ENCODE measurements around the gene MACROD2. TPM values are rescaled to one million over a fixed set of nuclear protein-coding genes. Genes with fewer than 3 reads are reported as not detected.

Gene MACROD2
- total and polyA plus RNA-seq, 2 experiments from 2014 or later, result 2.8 to 4.3 TPM

DNA sequence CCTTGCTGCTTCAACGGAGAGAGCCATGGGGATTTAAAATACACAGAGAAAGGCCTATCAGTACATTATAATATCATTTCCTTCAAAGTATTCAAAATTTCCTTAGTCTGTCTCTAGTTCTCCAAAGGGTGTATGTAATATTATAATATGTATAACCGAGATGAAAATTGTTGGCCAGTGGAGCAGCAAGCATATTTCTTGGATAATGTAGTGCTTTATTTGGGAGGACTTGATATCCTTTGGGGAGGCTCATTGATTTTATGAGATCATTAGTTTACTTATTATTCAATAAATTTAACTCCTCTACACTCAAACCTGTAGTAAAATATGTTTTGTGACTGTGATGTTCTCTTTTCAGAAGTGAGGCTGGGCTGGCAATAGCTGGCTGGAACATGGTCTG, 1145.0 kb downstream of the MACROD2 start:
- Mint-ChIP-seq H3K27me3 (ENCODE audit: insufficient read depth, low read depth, poor library complexity) (no peaks in the 10 kb centered on the region), H3K9me3 (peaks cover 2% of the 10 kb centered on the region; the same call in 1 of the 3 replicates), H3K4me1 (no peaks in the 10 kb centered on the region), H3K4me3 (no peak overlapping the region), H3K36me3 (ENCODE audit: low read depth) (no peaks in the 10 kb centered on the region), H3K27ac (no peak overlapping the region)
- Histone ChIP-seq H3K4me3 (no peak overlapping the region), H3K4me1 (ENCODE audit: insufficient read depth) (no peaks in the 10 kb centered on the region), H4K20me1 (replicated peaks; ENCODE audit: insufficient read depth) (no peaks in the 10 kb centered on the region), H3K4me2 (no peak overlapping the region), H3K9me2 (ENCODE audit: insufficient read depth) (no peaks in the 10 kb centered on the region), H2AFZ (no peak overlapping the region), H3F3A (replicated peaks; ENCODE audit: low read depth) (no peaks in the 10 kb centered on the region), H3K79me2 (replicated peaks; ENCODE audit: insufficient read depth) (no peaks in the 10 kb centered on the region), H3K27me3 (ENCODE audit: insufficient read depth) (no peaks in the 10 kb centered on the region), H3K36me3 (ENCODE audit: insufficient read depth) (no peaks in the 10 kb centered on the region), H3K27ac (ENCODE audit: low read depth) (no peak overlapping the region)
- TF ChIP-seq ZNF331 (CRISPR knock-in tag; IDR thresholded peaks at IDR 0.05; ENCODE audit: low read depth), result no peak
- no peak for TF ChIP-seq REST (IDR thresholded peaks at IDR 0.05; ENCODE audit: unreplicated experiment)
- TF ChIP-seq JUNB (IDR thresholded peaks at IDR 0.05; ENCODE audit: unreplicated experiment), result no peak
- no peak for TF ChIP-seq STAT1 (IDR thresholded peaks at IDR 0.05; ENCODE audit: unreplicated experiment)
- no peak for TF ChIP-seq ZNF114 (CRISPR knock-in tag; IDR thresholded peaks at IDR 0.05)
- TF ChIP-seq ETS1 (IDR thresholded peaks at IDR 0.05), result no peak
- no peak for TF ChIP-seq CREB1 (CRISPR knock-in tag; IDR thresholded peaks at IDR 0.05; ENCODE audit: low read depth)
- TF ChIP-seq EZH2 (IDR thresholded peaks at IDR 0.05; ENCODE audit: low read depth, unreplicated experiment), result no peak
- no peak for TF ChIP-seq EZH2phosphoT487 (IDR thresholded peaks at IDR 0.05; ENCODE audit: unreplicated experiment)
- TF ChIP-seq ZNF462 (CRISPR knock-in tag; IDR thresholded peaks at IDR 0.05), result no peak
- TF ChIP-seq NANOG (IDR thresholded peaks at IDR 0.05; ENCODE audit: borderline replicate concordance), result no peak
- TF ChIP-seq CTCF (conservative IDR thresholded peaks at IDR 0.05; ENCODE audit: low read depth in 2 of 2), result no peak
- no peak for TF ChIP-seq POLR2AphosphoS5 (IDR thresholded peaks at IDR 0.05; ENCODE audit: low read depth)
- ATAC-seq (no peak), DNase-seq (ENCODE audit: low spot score) (no peak)

Data from GM23338 (cell line).